HL-60/S4 treated with retinoic acid at 250 ng/mL for 4 days and 3 days (cell line): ENCODE measurements around the gene HTR3C.
"Not testable (repeated sequence)": the region's sequence is repeated elsewhere in the genome, so short reads cannot be mapped to it uniquely, and the experiment has no call there.

ENCODE experiments used
- in situ Hi-C: fragments of 300-500 bp; cut with MboI; formaldehyde crosslinking; loops from 2 replicates; pipeline ENCODE4 v1.7.0; 2022; ENCODE audit warnings: low sequenced_read_pairs

HTR3C gene, protein sequence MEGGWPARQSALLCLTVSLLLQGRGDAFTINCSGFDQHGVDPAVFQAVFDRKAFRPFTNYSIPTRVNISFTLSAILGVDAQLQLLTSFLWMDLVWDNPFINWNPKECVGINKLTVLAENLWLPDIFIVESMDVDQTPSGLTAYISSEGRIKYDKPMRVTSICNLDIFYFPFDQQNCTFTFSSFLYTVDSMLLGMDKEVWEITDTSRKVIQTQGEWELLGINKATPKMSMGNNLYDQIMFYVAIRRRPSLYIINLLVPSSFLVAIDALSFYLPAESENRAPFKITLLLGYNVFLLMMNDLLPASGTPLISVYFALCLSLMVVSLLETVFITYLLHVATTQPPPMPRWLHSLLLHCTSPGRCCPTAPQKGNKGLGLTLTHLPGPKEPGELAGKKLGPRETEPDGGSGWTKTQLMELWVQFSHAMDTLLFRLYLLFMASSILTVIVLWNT

DNA sequence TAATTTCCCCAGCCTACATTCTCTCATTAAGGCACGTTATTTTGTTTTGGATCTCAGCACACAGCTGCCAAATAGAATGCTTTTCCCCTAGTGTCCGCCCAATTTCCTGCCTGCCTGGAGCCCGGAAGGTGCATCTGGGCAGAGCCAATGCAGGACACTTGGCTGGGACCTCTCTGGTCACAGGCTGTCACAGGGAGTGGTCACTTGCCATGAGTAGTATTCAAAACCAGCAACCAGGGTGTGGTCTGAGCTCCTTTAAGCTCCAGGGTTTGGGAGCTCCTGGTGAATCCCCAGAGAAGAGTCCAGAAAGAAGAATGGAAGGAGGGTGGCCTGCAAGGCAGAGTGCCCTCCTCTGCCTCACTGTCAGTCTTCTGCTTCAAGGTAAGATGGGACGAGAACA lies at the start of gene HTR3C:
HTR3C (plus strand) TSS at position 281 of the 400 bp plus-strand sequence; CDS start at position 315, 34 bp downstream.
- in situ Hi-C loops, result no loop called here

DNA sequence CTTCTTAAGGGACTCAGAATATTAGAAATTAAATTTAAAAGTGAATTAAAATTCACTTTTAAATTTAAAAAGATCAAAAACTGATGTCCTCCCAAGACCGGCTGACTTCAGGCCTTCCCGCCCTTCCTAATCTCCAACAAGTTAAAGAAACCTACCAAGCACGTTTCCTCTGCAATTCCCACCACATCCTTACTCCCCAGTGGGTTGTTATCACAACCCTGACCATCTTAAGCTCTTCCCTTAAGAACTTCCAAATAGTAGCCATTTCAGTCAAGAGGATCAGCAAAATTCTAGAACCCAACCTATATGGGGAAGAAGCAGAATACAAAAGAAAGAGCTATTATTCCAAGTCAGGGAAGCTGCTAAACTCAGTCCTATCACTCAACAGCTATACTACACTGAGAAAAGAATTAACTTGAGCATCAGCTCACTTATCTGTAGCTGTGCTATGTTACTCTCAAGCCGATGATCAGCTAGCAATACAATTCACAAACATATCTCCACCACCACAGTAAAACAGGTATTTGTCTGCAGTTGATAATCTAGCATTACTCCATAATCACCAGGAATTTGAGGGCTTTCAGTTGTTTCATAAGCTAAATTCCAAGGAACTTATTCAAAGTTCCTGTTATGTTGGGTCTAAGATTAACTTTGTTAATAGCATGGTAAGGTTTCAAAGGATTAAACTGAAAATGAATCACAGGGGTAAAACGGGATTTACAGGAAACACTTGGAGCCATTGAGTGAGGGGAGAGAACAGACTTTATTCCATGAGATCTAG lies 49.5 kb upstream of the HTR3C start:
- in situ Hi-C loops, result no loop called here

DNA sequence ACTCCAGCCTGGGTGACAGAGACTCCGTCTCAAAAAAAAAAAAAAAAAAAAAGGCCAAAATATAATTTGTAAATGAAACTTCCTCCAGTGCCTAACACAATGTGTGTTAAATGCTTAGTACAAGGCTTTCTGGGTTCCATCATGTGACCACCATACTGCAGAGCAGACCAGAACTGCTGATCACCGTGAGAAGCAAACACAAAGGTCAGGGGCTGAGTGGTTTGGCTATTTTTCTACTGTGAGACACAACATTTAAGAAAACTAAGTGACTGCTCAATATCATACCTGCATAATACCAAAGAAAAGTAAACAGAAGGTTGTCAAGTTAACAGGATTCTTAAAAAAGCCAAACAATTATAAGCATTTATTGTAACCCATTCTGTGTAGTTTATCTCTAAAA lies 48.4 kb upstream of the HTR3C start:
- in situ Hi-C loops, result no loop called here

DNA sequence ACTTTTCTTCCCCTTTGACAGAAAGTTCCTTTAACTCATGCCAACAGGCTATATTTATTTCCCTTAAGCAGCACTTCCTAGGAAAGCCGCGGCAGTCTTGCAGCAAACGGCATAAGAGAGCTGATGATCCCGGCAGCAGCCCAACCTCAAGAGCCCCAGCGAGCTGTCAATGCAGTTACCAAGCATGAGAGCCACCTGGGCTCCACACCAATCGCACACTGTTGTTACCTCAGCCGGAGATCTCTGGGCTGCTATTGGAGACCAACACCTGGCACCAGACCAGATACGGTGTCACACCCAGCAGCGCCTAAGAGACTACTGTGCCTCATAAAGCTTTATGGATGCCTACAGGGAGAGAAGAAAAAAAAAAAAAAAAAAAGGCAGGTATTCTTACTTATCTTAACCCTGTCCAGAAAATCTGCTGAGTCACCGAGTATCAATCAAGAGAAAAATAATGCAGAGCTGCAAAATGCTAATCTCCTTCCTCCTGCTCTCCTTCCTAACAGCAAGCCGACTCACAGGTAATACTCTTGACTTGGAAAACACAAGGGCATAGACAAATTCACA lies 46.8 kb upstream of the HTR3C start:
- in situ Hi-C loops, result no loop called here

DNA sequence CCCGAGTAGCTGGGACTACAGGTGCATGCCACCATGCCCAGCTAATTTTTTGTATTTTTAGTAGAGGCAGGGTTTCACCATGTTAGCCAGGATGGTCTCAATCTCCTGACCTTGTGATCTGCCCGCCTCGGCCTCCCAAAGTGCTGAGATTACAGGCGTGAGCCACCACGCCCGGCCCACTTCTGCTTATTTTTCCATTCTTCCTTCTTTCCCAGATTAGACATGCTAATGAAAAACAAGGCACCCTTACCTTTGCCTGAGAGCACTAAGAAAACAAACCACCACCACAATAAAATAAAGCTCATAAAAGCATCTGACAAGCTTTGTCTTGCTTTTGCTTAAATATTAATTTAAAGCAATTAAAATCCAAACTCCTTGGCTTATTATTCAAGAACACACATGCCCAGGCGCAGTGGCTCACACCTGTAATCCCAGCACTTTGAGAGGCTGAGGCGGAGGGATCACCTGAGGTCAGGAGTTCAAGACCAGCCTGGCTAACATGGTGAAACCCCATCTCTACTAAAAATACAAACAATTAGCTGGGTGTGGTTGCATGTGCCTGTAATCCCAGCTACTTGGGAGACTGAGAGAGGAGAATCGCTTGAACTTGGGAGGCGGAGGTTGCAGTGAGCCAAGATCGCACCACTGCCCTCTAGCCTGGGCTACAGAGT lies 45.6 kb upstream of the HTR3C start:
- in situ Hi-C loops, result not testable (repeated sequence)

DNA sequence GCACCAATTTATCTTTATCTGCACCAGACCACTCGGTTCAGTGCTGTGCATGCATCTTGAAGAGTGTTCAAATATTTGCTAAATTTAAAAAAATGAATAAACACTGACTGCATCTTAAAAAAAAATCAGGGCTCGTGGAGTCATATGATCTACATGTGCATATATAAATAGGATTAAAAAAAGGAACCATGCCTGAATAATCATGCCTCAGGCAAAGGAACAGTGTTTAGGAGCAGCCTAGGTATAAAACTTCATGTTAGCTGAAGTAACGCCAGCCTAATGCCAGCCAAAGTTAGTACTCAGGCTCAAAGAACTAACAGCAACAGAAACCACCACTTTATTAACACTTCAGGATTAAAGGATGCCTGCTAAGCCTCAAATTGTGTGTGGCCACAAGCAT lies 44.7 kb upstream of the HTR3C start:
- in situ Hi-C loops, result no loop called here

DNA sequence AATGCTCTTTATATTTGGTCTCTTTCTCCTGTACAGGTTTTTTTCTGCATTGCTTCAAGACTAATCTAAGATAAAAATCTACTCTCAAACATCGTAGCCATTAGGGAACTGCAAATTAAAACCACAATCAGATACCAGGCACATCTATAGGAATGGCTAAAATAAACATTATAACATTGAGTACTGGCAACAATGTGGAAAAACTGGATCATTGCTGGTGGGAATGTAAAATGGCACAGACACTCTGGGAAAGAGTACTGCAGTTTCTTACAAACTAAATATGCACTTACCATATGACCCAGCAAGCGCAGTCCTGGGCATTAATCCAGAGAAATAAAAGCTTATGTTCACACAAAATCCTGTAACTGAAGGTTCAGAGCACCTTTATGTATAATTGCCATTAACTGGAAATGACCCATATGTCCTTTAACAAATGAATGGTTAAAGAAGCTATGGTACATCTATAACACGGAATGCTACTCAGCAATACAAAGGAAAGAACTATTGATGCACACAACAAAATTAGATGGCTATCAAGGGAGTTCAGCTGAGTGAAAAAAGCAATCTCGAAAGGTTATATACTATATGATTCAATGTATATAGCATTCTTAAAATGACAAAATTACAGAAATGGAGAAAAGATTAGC lies 41.5 kb upstream of the HTR3C start:
- in situ Hi-C loops, result no loop called here

DNA sequence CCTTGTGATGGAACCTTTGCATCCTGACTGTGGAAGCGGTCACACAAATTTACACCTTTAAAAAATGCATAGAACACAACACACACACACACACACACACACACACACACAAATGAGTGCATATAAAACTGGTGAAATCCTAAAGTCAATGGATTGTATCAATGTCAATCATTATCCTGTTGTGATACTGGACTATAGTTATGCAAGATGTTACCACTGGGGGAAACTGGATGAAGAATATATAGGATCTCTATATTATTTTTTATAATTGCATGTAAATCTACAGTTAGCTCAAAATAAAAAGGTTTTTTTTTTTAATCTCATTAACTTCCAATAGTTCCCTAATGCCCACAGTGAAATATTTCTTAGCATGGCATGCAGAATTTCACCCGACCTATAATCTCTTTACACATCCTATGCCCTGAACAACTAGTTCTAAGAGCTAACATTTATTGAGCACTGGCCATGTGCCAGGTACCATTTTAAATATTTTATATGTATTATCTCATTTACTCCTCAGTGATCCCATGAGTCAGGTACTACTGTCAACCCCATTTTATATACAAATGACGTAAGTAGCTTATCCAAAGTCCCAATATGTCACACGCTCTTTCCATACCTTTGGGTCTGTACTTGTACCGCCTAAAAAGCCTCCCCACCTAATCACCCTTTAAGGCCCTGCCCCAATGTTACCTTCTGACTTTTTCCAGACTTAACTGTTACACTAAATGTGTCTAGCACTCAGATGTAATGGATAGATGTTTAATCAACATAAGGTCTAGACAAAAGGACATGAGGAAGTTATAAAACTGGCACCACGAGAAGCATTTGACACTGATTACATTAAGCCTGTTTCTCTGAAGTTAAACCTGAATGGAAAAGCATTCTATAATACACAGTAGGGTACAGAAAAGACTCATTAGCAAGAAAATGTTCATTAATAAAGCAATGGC lies 40.6 kb upstream of the HTR3C start:
- in situ Hi-C loops, result no loop called here

DNA sequence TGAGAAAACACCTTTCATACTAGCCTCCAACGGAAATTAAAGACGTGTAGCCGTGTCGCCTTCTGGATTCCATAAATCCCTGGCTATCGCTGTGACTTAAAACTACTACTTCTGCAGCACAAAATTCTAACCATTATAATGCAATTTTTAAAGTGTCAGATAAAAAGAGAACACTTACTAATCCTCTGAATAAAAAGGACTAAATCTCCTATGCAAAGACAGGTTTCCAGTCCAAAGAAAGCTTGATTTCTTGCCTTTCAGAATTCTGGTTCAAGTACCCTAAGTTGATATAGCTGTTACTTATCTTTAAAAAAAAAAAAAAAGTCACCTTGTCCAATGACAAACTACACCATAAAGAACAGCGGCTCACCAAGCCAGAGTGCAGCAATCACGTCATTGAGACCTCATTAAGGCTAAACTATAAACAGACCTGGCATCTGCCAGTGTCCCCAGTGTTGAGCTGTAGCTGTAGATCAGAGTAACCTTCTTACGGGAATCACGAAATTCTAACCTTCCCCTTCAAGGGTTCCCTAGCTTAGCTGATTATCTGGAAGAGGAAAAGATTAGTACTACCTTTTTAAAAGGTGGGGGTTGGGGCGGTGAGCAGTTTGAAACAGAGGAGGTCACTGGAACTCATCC lies 37.3 kb upstream of the HTR3C start:
- in situ Hi-C loops, result no loop called here

DNA sequence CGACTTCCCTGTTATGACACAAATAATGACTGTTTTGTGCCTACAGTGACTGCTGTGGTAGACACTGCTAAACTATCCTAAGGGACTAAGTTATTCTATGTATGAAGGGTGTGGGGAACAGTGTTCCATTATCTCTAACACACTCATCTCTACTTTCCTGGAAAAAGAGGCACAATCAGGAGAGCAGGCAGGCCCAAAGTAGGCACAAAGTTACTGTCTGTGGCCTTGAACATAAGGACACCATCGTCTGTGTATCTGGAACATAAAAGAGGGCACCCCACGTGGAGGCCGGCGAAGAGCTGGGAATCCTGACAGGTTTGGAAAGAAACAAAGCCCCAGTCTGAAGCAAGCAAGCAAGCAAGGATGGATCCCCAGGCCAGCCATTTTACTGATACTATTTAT lies 36.7 kb upstream of the HTR3C start:
- in situ Hi-C loops, result no loop called here

DNA sequence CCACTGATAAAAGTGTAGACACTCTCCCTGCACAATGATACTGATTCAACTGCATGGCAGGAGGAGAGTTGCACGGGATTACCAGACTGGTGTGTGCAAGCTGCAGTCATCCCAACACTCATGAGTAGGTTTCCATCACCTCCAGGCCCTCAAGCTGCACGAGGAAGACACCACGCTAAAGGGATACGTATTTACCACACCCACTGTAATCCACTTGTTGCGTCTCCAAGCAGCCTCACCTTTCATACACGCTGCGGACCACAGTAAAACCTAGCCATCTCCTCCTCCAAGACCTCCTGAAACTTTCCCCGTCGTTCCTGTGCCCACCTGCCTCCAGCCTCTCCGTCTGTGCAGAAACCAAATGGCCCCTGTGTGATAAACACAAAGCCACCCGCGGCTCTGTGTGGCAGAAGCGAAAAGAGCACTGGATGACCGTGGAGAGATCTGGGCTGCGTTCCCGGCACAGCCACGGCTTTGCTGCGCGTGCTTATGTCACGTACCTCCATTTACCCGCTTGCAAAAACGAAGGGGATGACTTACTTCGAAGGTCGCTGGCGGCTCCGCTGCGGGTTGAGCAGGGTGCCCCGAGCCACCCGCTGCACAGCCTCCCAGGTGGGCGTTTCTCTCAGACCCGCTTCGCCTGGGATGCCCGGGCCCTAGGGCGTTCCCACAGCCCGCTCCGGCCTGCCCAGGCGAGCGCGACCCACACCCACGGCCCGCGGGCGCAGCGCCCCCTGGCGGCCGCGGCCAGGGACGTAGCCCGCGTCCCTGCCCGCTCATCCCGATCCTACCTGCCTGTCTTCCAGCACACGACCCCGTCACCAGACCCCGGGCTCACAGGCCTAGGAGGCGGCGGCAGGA lies 35.8 kb upstream of the HTR3C start:
- in situ Hi-C loops, result no loop called here

DNA sequence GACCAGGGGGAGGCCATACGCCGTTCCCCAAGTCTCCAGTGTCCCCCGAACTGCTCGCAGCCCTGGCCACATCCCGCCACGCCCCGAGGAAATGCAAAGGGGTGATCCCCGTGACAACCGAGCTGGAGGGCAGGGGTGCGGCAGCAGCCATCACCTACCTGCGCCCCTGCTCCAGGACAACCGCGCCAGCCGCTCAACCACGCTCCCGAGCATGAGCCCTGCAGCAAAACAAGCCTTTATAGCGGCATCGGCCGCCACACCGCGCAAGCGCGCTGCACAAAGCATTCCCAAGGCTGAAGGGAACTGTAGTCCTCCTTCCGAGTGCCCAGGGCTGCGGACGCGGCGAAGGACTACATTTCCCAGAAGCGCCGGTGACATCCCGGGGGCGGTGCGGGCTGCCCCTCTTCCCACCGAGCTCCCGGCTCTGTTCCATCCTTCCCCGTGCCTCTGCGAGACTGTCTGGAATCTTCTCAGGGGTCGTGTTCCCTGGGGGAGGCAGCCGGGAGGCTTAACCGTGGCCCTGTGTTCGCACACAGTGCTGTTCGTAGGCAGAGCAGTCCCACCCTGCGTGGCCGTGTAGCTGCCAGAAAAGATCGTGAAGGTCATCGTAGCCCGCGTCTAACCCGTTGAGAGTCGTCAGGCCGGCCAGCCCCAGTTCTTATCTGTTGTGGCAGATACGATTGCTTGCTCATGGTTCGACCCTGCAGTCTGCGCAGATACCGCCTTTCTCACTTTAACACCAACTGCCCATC lies 35.0 kb upstream of the HTR3C start, which contains the start of gene ABCC5:
ABCC5 (minus strand) TSS at position 213 of the 752 bp plus-strand sequence. CDS start 3,492 bp downstream, outside the sequence.
- in situ Hi-C loops, result no loop called here

DNA sequence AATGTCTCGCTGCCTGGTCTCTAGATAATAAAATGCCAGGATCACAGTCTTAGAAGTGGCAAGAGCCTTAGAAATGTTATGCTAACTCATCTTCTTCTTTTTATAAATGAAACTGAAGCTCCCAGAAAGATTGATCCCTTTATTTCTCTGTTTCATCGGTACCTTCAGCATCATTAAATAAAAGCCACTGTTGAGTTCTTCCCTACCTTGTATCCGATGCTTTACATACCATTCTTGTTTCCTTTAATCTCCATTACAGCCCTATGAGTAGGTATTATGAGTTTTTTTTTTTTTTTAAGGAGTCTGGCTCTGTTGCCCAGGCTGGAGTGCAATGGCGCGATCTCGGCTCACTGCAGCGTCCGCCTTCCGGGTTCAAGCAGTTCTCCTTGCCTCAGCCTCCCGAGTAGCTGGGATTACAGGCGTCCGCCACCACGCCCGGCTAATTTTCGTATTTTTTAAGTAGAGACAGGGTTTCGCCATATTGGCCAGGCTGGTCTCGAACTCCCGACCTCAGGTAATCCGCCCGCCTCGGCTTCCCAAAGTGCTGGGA lies 34.3 kb upstream of the HTR3C start:
- in situ Hi-C loops, result no loop called here

DNA sequence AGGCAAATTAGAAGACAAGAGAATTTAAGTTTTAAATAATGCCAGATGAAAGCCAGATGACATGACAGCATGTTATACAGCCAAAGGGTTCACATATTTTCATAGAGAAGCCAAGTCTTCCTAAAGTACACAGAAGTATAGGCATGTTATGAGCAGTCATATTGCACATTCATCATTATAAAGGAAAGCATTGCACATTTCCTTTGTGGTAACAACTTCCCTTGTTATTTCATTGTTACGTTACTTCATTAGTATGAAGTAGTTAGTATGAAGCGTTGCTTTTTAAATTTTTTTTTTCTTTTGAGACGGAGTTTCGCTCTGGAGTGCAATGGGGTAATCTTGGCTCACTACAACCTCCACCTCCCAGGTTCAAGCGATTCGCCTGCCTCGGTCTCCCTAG lies 30.5 kb upstream of the HTR3C start:
- in situ Hi-C loops, result no loop called here

DNA sequence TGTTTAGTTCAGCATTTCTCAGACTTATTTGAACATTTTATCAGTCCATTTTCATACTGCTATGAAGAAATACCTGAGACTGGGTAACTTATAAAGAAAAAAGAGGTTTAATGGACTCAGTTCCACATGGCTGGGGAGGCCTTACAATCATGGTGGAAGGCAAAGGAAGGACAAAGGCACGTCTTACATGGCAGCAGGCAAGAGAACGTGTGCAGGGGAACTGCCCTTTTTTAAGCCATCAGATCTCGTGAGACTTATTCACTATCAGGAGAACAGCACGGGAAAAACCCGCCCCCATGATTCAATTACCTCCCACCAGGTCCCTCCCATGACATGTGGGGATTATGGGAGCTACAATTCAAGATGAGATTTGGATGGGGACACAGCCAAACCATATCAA lies 27.6 kb upstream of the HTR3C start:
- in situ Hi-C loops, result not testable (repeated sequence)

DNA sequence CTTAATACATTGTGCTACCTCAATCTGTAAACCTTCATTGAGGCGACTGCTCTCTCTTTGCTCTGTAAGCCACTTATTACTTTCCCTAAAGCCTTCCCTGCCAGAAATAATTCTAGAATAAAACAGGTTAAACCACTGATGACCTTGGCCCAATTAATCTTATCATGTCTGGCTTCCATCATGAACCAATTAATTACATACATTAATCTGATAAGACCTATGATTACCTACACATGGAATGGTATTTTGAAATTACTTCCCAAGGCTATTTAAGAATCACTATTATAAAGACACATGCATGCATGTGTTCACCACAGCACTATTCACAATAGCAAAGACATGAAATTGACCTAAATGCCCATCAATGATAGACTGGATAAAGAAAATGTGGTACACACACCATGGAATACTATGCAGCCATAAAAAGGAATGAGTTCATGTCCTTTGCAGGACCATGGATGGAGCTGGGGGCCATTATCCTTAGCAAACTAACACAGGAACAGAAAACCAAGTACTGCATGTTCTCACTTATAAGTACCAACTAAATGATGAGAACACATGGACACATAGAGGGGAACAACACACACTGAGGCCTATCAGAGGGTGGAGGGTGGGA lies 24.5 kb upstream of the HTR3C start:
- in situ Hi-C loops, result not testable (repeated sequence)

DNA sequence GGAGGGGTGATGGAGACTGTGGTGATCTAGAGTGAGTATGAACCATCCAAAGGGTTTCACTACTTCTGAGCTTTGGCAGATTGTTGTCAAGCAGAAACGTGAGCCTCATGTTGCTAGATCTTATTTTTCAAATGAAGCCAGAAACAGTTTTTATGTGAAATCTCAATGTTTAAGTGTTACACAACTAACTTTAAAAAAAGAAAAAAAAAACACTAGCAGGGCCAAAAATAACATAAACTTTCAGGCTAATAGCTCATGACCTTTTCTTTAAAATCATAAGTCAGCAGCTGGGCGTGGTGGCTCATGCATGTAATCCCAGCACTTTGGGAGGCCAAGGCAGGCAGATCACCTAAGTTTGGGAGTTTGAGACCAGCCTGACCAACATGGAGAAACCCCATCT lies 23.4 kb upstream of the HTR3C start:
- in situ Hi-C loops, result no loop called here
